GM18951 (cell line): ENCODE data around the gene HNRNPM.
A peak's percentile ranks its signal among the peaks of the same experiment; 100 is the strongest.

ENCODE experiments used
- POLR2A ChIP-seq: IDR thresholded peaks from 4 replicates; pipeline ENCODE4 v1.6.1; 2011; ENCODE audit warnings: mild to moderate bottlenecking; ENCODE audit not compliant: insufficient read length, insufficient read depth; ENCODE audit errors: extremely low read depth
- in situ Hi-C: fragments of 300-500 bp; cut with MboI; formaldehyde crosslinking; loops from one replicate; pipeline ENCODE4 v1.12.0; 2022; ENCODE audit warnings: low sequenced_read_pairs, mixed read lengths, inconsistent platforms; ENCODE audit not compliant: unreplicated experiment

The HNRNPM gene

GRCh38 chr19:8488365-8488764 lies 43.6 kb downstream of the HNRNPM start:
- no peak for TF ChIP-seq POLR2A
- in situ Hi-C loops = no loop called here

DNA sequence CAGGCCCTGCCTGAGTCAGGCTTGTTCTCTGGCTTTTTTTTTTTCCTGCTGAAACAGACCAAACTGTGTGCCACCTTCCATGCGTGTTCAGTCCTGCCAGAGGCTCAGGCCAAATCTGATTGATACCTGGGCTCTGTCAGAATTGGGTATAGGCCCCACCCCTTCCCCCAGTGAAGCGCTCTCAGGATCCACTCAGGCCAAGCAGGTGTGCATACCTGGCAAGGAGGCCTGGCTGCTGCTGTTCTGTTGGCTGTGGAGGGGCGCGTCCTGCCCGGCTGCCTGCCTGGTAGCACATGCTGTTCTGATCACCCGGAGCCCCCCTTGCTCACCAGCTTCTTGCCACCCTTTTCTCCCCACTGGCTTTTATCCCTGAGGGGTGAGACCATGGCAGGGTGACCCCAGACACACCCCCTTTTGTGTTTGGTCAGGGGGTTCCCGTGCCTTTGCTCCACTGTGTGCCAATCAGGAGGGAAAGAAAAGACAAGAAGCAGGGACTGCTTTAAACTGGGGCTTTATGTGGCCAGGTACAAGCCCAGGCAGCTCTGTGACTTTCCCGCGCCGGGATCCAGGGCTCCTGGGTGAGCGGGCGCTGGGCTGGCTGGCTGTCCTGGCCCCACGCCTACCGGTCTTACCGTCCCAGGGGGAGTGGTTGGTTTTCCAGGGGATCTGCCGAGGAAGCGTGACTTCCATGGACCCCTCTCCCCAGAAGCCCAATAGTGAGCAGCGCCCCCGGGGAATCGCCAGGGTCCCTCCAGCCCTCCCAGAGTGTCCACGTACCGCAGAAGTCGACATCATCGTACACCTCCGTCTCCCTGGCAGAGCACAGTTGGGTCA lies 45.0 kb downstream of the HNRNPM start:
- in situ Hi-C loops = no loop called here
- TF ChIP-seq POLR2A = no peak

GRCh38 chr19:8490395-8490760 lies 45.6 kb downstream of the HNRNPM start:
- TF ChIP-seq POLR2A = no peak
- in situ Hi-C loops = no loop called here

DNA sequence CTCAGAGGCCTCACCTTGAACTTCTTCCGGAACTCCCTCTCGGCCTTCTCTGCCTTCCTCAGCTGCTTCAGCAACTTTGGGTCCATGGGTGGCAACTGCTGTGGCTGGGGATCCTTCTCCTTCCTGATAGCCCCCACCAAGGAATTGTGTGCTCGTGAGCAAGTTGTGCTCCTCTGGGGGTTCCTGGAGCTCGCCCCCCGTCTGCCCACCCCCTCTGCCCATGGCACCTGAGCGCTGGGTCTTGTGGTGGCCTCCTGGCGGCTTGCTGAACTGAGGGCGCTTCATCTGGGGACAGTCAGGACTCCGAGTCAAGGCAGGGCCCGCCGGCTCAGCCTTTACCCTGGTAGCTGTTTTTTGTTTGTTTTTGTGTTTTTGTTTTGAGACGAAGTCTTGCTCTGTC lies 46.1 kb downstream of the HNRNPM start:
- in situ Hi-C loops = no loop called here
- no peak for TF ChIP-seq POLR2A

- no peak for TF ChIP-seq POLR2A
- in situ Hi-C loops = no loop called here
These were observed 46.8 kb downstream of the HNRNPM start for GRCh38 chr19:8491574-8491973.

DNA sequence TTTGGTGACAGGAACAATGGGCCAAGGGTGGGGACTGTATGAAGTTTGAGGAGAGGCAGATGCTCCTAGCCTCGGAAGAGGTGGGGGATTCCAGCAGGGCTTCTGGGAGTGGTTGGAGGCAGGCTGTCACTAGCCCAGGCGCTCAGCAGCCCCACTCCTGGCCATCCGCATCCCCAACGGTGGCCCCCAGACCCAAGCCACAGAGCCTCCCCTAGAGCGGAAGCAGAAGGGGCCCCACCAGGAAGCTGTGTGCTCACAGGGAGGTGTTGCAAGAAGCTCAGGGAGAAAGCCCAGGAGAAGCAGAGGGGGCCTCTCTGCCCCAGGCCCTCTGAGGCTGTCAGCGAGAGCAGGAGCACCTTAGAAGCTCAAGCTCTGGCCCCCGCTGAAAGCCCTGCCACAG lies 49.4 kb downstream of the HNRNPM start:
- in situ Hi-C loops = no loop called here
- TF ChIP-seq POLR2A = no peak

GRCh38 chr19:8498295-8498694 lies 53.5 kb downstream of the HNRNPM start:
- in situ Hi-C loops = no loop called here
- TF ChIP-seq POLR2A = no peak

- no peak for TF ChIP-seq POLR2A
- in situ Hi-C loops = no loop called here
These were observed 54.5 kb downstream of the HNRNPM start for GRCh38 chr19:8499048-8499833.

- no peak for TF ChIP-seq POLR2A
- in situ Hi-C loops = no loop called here
These were observed 55.4 kb downstream of the HNRNPM start for GRCh38 chr19:8500158-8500557.

DNA sequence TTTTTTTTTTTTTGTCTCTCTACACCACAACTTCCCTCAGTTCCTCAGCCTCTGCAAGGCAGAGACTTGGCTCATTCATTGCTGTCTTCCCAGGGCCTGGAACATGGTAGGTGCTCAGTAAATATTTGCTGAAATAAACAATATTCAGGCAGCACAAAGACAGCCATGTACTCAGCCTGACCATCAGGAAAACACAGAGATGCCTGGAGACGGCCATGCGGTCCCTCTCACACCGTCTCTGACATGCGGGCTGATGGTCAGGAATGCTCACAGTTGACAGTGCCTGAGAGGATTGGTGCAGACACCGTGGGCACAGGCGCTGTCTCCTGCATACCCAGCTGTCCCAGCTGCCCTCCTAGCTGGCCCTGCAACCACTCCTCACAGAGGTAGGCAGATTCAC lies 56.7 kb downstream of the HNRNPM start:
- in situ Hi-C loops = no loop called here
- TF ChIP-seq POLR2A = no peak

GRCh38 chr19:8501981-8502380 lies 57.2 kb downstream of the HNRNPM start:
- TF ChIP-seq POLR2A = no peak
- in situ Hi-C loops = no loop called here

DNA sequence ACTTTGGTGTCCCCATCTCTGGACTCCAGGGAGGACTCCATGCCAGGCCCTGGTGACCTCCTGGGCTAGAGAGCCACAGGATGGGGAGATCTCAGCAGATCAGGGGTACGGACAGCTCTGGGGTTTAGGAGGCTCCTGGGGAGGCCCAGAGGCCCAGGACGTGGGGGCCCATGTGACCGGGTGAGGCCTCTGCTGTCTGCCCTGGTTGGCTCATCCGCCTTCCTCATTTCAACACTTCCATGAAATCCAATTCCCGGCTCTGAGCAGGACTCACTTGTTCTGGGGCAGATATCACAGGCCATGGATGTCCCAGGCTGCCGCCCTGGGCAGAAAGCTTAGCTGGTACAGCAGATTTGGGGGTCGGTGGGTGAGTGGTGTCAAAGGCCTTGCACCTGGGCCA lies 58.7 kb downstream of the HNRNPM start:
- no peak for TF ChIP-seq POLR2A
- in situ Hi-C loops = no loop called here

DNA sequence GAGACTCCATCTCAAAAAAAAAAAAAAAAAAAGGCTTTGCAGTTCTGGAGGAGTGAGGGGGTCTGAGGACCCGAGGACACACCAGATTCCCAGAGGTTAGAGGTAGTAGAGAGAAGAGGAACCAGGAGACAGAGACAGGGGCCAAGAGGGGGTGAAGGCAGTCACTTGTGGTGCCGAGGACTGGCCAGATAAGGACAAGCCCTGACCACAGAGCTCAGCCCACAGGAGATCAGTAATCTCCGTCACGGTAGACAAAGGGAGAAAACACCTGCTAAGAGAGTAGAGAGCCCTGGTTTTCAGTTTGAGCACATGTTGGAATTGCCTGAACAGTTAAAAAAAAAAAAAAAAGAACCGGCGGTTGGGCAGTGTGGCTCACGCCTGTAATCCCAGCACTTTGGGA lies 59.4 kb downstream of the HNRNPM start:
- no peak for TF ChIP-seq POLR2A
- in situ Hi-C loops = no loop called here

- no peak for TF ChIP-seq POLR2A
- in situ Hi-C loops = no loop called here
These were observed 60.1 kb downstream of the HNRNPM start for GRCh38 chr19:8504919-8505318.

- peak; percentile 43 for TF ChIP-seq POLR2A
- in situ Hi-C loops = no loop called here
These were observed 61.1 kb downstream of the HNRNPM start for GRCh38 chr19:8505680-8506401.
